Hepatocyte (in vitro differentiated cells): ENCODE measurements around the gene UVRAG. TPM values are rescaled to one million over a fixed set of nuclear protein-coding genes. Genes with fewer than 3 reads are reported as not detected.

Experiments used
- DNase-seq: peaks from one replicate; pipeline ENCODE4 v3.0.0-alpha.2; 2016; ENCODE audit warnings: low spot score
- H2AFZ ChIP-seq: fragments of 200-600 bp; sonication (generic); 2 replicates; pipeline ENCODE4 v1.6.0; 2016; ENCODE audit warnings: antibody characterized with exemption, mild to moderate bottlenecking
- H3K27ac ChIP-seq: fragments of 200-600 bp; sonication (generic); 2 replicates; pipeline ENCODE4 v1.5.1; 2016; ENCODE audit warnings: mild to moderate bottlenecking
- H3K27me3 ChIP-seq: fragments of 200-600 bp; sonication (generic); 2 replicates; pipeline ENCODE4 v1.6.1; 2016
- H3K36me3 ChIP-seq: fragments of 200-600 bp; sonication (generic); replicated peaks from 2 replicates; pipeline ENCODE4 v1.5.1; 2016; ENCODE audit warnings: low read depth; ENCODE audit not compliant: insufficient read depth
- H3K4me1 ChIP-seq: fragments of 200-600 bp; sonication (generic); 2 replicates; pipeline ENCODE4 v1.5.1; 2016; ENCODE audit warnings: mild to moderate bottlenecking, moderate library complexity; ENCODE audit not compliant: insufficient read depth
- H3K4me2 ChIP-seq: fragments of 200-600 bp; sonication (generic); 2 replicates; pipeline ENCODE4 v1.6.0; 2016
- H3K4me3 ChIP-seq: fragments of 200-600 bp; sonication (generic); 2 replicates; pipeline ENCODE4 v1.5.1; 2016; ENCODE audit warnings: mild to moderate bottlenecking
- H3K79me2 ChIP-seq: fragments of 200-600 bp; sonication (generic); 2 replicates; pipeline ENCODE4 v1.6.0; 2017; ENCODE audit warnings: mild to moderate bottlenecking
- H3K9me2 ChIP-seq: fragments of 200-600 bp; sonication (generic); replicated peaks from 2 replicates; pipeline ENCODE4 v1.6.0; 2017; ENCODE audit warnings: mild to moderate bottlenecking; ENCODE audit not compliant: insufficient read depth
- H3K9me3 ChIP-seq: fragments of 200-600 bp; sonication (generic); 2 replicates; pipeline ENCODE4 v1.5.1; 2016; ENCODE audit warnings: low read depth, mild to moderate bottlenecking
- H4K20me1 ChIP-seq: fragments of 200-600 bp; sonication (generic); 2 replicates; pipeline ENCODE4 v1.6.0; 2016; ENCODE audit warnings: mild to moderate bottlenecking; ENCODE audit not compliant: insufficient read depth, poor library complexity, severe bottlenecking
- EZH2 ChIP-seq: fragments of 200-600 bp; sonication (generic); IDR thresholded peaks from 2 replicates; pipeline ENCODE4 v1.6.1; 2016; ENCODE audit warnings: antibody characterized with exemption, mild to moderate bottlenecking, borderline replicate concordance
- EZH2phosphoT487 ChIP-seq: fragments of 200-600 bp; sonication (generic); IDR thresholded peaks from one replicate; pipeline ENCODE4 v1.6.1; 2018; ENCODE audit warnings: antibody characterized with exemption, mild to moderate bottlenecking, low read depth, moderate library complexity; ENCODE audit not compliant: unreplicated experiment, severe bottlenecking
- WGBS: methylation state at CpG from one replicate; pipeline ENCODE4 v1.1.6; 2016; ENCODE audit warnings: low lambda C conversion rate; ENCODE audit errors: missing lambda C conversion rate; 5-methylcytosine and 5-hydroxymethylcytosine counted together
- polyA plus RNA-seq: library from polyadenylated mRNA; unstranded; fragments of >200 nt; fragmentation: Nextera tagmentation; extraction: Ambion mirVana; gene quantifications from 2 replicates; pipeline ENCODE4 v1.2.1, GENCODE V29; 2016
- total RNA-seq: library from RNA; depleted of rRNA; stranded (reverse); fragments of >200 nt; gene quantifications from 2 replicates; pipeline ENCODE4 v1.2.3, GENCODE V29; 2014
- TF ChIP-seq, protein P1 (sequence below): fragments of 200-600 bp; sonication (generic); IDR thresholded peaks from 2 replicates; pipeline ENCODE4 v1.5.1; 2016; ENCODE audit warnings: antibody characterized with exemption, mild to moderate bottlenecking; ENCODE audit not compliant: poor library complexity

The UVRAG gene
- total and polyA plus RNA-seq, 2 experiments from 2014 or later: 15.3 to 36.5 TPM

DNA sequence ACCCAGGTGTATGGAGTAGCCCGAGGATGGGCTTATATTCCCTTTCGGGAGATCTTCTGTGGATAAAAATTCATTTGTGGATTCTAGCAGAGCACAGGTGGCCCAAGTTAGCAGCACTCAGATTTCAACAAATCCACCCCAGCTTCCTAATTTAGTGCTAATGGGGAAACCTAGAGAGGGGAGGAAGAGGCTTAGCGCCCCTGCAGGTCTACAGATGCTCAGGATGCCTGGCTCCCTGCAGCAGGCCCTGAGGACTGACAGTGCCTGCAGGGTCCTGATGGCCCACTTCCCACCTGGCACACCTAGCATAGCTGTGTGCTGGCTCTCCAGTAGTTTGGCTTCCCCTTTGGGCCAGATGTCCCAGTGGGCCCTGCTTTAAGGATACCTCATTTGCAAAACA lies 40.0 kb upstream of the UVRAG start:
- Histone ChIP-seq H4K20me1 (no peaks in the 10 kb centered on the region), H3K27ac (no peak overlapping the region)
- TF ChIP-seq EZH2phosphoT487 (no peak), EZH2 (no peak)
- TF ChIP-seq, protein P1, sequence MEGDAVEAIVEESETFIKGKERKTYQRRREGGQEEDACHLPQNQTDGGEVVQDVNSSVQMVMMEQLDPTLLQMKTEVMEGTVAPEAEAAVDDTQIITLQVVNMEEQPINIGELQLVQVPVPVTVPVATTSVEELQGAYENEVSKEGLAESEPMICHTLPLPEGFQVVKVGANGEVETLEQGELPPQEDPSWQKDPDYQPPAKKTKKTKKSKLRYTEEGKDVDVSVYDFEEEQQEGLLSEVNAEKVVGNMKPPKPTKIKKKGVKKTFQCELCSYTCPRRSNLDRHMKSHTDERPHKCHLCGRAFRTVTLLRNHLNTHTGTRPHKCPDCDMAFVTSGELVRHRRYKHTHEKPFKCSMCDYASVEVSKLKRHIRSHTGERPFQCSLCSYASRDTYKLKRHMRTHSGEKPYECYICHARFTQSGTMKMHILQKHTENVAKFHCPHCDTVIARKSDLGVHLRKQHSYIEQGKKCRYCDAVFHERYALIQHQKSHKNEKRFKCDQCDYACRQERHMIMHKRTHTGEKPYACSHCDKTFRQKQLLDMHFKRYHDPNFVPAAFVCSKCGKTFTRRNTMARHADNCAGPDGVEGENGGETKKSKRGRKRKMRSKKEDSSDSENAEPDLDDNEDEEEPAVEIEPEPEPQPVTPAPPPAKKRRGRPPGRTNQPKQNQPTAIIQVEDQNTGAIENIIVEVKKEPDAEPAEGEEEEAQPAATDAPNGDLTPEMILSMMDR: no peak

DNA sequence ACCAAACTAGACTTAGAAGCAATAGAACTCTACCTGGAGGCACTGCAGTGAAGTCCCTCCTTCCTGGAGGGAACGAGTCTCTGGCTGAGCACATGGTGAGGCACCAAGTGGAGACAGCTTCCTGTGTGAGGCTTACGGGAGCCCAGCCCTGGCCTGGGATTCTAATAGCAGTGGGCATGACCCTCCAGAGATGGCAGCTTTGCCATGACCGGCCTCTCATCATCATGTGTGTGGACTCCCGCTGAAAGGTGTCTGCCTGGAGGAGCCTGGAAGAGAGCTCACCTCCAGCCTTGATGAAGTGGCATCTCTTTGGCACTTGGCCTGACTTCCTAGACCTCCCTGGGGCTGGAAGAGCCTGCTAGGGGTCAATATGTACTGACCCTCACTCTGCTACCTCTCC lies 38.5 kb upstream of the UVRAG start:
- Histone ChIP-seq H3K4me3 (no peak overlapping the region), H3K36me3 (no peaks in the 10 kb centered on the region), H3K27ac (no peak overlapping the region), H3K79me2 (no peaks in the 10 kb centered on the region), H3K27me3 (no peaks in the 10 kb centered on the region), H3K9me2 (no peaks in the 10 kb centered on the region), H3K4me2 (no peak overlapping the region), H3K9me3 (no peaks in the 10 kb centered on the region), H2AFZ (no peak overlapping the region), H4K20me1 (no peaks in the 10 kb centered on the region), H3K4me1 (no peaks in the 10 kb centered on the region)
- no peak for DNase-seq
- TF ChIP-seq EZH2 (no peak), EZH2phosphoT487 (no peak)
- 95% methylated on average over 4 of the region's 4 CpGs for WGBS

More for the DNA sequence above, 40.0 kb upstream of the UVRAG start:
- Histone ChIP-seq H2AFZ (no peak overlapping the region), H3K27me3 (no peaks in the 10 kb centered on the region), H3K79me2 (peaks cover 9% of the 10 kb centered on the region), H3K4me2 (no peak overlapping the region), H3K36me3 (no peaks in the 10 kb centered on the region), H3K4me1 (no peaks in the 10 kb centered on the region), H3K9me2 (no peaks in the 10 kb centered on the region), H3K9me3 (no peaks in the 10 kb centered on the region), H3K4me3 (no peak overlapping the region)
- WGBS: 90% methylated on average over 3 of the region's 3 CpGs
- no peak for DNase-seq

DNA sequence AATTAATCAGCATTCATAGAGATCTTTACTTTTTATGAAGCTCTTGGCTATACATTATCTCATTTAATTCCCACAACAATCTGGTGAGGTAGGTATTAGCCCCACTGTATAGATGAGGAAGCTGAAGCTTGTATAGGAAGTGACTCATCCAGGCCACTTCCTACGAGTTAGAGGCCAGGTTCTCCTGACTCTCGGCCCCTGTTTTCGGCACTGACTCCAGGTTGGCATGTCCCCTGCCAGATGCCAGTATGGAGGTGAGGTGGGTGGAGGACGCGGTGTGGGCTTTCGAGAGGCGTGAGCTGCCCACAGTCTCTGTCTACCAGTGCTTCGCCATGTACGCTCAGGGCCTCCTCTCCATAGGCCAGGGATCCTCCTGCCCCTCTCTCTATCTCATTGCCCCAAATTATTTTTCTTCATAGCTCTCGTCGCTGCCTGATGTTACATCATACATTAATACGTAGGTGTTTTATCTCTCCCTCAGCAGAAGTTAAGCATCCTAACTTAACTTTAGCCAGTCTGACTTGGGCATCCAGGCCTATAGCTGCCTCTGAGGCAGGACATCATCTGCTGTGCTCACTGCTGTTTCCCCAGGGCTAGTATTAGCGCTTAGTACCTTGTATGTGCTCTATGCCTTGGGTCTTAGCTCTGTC lies 37.4 kb upstream of the UVRAG start:
- H4K20me1 ChIP-seq: no peaks in the 10 kb centered on the region
- no peak overlapping the region for H2AFZ ChIP-seq
- H3K36me3 ChIP-seq: no peaks in the 10 kb centered on the region
- no peaks in the 10 kb centered on the region for H3K27me3 ChIP-seq
- 93% methylated on average over 13 of the region's 13 CpGs for WGBS
- H3K4me2 ChIP-seq: no peak overlapping the region
- H3K9me3 ChIP-seq: no peaks in the 10 kb centered on the region
- no peak overlapping the region for H3K4me3 ChIP-seq
- no peak for DNase-seq
- TF ChIP-seq, protein P1: no peak
- no peak for TF ChIP-seq EZH2phosphoT487
- no peak for TF ChIP-seq EZH2
- peaks cover 2% of the 10 kb centered on the region for H3K4me1 ChIP-seq
- no peaks in the 10 kb centered on the region for H3K79me2 ChIP-seq
- no peak overlapping the region for H3K27ac ChIP-seq
- no peaks in the 10 kb centered on the region for H3K9me2 ChIP-seq

DNA sequence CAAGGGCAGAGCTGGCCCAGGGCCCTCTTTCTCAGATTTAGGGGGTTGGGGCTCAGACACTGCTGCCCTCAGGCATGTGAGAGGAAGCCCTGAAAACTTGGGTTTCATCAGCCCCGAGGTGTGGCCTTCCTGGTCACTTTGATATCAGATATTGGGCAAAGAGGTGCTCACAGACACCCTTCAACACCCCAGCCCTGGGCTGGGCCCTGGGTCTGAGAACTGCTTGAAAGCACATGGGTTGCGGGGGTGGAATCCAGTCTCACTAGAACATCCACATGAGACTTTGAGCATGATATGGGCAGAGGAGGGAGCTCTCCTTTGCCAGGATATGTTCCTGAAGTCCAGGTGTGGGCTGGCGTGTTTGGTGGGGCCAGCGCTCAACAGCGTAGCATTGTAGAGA lies 36.0 kb upstream of the UVRAG start:
- no peaks in the 10 kb centered on the region for H4K20me1 ChIP-seq
- H3K79me2 ChIP-seq: no peaks in the 10 kb centered on the region
- 91% methylated on average over 5 of the region's 5 CpGs for WGBS
- H3K27me3 ChIP-seq: no peaks in the 10 kb centered on the region
- H3K27ac ChIP-seq: no peak overlapping the region
- DNase-seq: no peak
- H3K4me3 ChIP-seq: no peak overlapping the region
- no peaks in the 10 kb centered on the region for H3K9me2 ChIP-seq
- no peaks in the 10 kb centered on the region for H3K9me3 ChIP-seq
- no peak overlapping the region for H3K4me2 ChIP-seq
- H3K4me1 ChIP-seq: peaks cover 15% of the 10 kb centered on the region
- no peaks in the 10 kb centered on the region for H3K36me3 ChIP-seq
- no peak overlapping the region for H2AFZ ChIP-seq
- TF ChIP-seq EZH2: no peak
- TF ChIP-seq EZH2phosphoT487: no peak
- TF ChIP-seq, protein P1: no peak
